Right lobe of liver (tissue), 4 donors: ENCODE data around the gene UBR1.

Experiments used
- CTCF ChIP-seq, 4 donors: fragments of 200-600 bp in 3 of 4; fragments of 450-650 bp in 1 of 4; IDR thresholded peaks; one replicate each; pipeline versions ENCODE4 v1.5.1 to v1.8.0; 2016 to 2022; ENCODE audit warnings: antibody characterized with exemption in 4 of 4, mild to moderate bottlenecking in 2 of 4
- POLR2A ChIP-seq: fragments of 450-650 bp; IDR thresholded peaks from one replicate; pipeline ENCODE4 v1.6.1; 2017; ENCODE audit warnings: antibody characterized with exemption, mild to moderate bottlenecking
- donor health status: DM: no; HTN: no; CAD: no.
- donor health status: DM: no; HTN: no; CAD: no.
- donor health status: DM: no; HTN: yes; CAD: no.

- TF ChIP-seq POLR2A (no peak), CTCF (IDR thresholded peaks at IDR 0.05) (no peak)
Observed at GRCh38 chr15:42921342-42921731, 184.5 kb downstream of the UBR1 start.
